CD14-positive monocyte (primary cell): ENCODE data around the gene TIGIT. TPM values are rescaled to one million over a fixed set of nuclear protein-coding genes. Genes with fewer than 3 reads are reported as not detected.

Source experiments
- DNase-seq, 3 donors: peaks; one replicate each; pipeline ENCODE4 v3.0.0-alpha.2; 2011 to 2022
- H2AFZ ChIP-seq: 2 replicates; pipeline ENCODE4 v1.6.0; 2012; ENCODE audit warnings: mild to moderate bottlenecking, low read depth, low read length, inconsistent platforms; ENCODE audit not compliant: insufficient read depth, poor library complexity, severe bottlenecking
- H3K27ac ChIP-seq, 2 donors: 1 replicate in 1 of 2; 2 replicates in 1 of 2; pipeline ENCODE4 v1.5.1; 2012 to 2013; ENCODE audit warnings: low read length in 2 of 2, control low read depth in 1 of 2, inconsistent platforms in 1 of 2, low read depth in 1 of 2, mild to moderate bottlenecking in 1 of 2
- H3K27me3 ChIP-seq, 2 donors: one replicate each; pipeline versions ENCODE4 v1.6.0 to v1.6.1; 2011 to 2013; ENCODE audit warnings: low read length in 2 of 2; ENCODE audit not compliant: control insufficient read depth in 2 of 2, insufficient read depth in 2 of 2
- H3K36me3 ChIP-seq, 2 donors: replicated peaks in 1 of 2; 1 replicate in 1 of 2; 2 replicates in 1 of 2; pipeline versions ENCODE4 v1.5.1 to v1.6.1; 2012 to 2013; ENCODE audit warnings: low read length in 2 of 2, control low read depth in 1 of 2, inconsistent platforms in 1 of 2, mild to moderate bottlenecking in 1 of 2; ENCODE audit not compliant: insufficient read depth in 2 of 2, control insufficient read depth in 1 of 2
- H3K4me1 ChIP-seq, 2 donors: 1 replicate in 1 of 2; 2 replicates in 1 of 2; pipeline versions ENCODE4 v1.5.1 to v1.6.1; 2012 to 2013; ENCODE audit warnings: low read length in 2 of 2, control low read depth in 1 of 2, inconsistent platforms in 1 of 2, mild to moderate bottlenecking in 1 of 2, moderate library complexity in 1 of 2; ENCODE audit not compliant: insufficient read depth in 2 of 2, control insufficient read depth in 1 of 2
- H3K4me2 ChIP-seq: replicated peaks from 2 replicates; pipeline ENCODE3; 2012; ENCODE audit warnings: low read length, moderate library complexity, mild to moderate bottlenecking; ENCODE audit not compliant: poor library complexity, severe bottlenecking; ENCODE audit errors: extremely low read depth
- H3K4me3 ChIP-seq, 3 experiments: fragments of 200-600 bp in 1 of 3; sonication (generic) in 1 of 3; replicated peaks in 1 of 3; 1 replicate in 2 of 3; 2 replicates in 1 of 3; pipeline ENCODE4 v1.5.1; 2011 to 2013; ENCODE audit warnings: low read length in 3 of 3, mild to moderate bottlenecking in 3 of 3, control low read depth in 2 of 3, low read depth in 2 of 3, inconsistent platforms in 1 of 3, moderate library complexity in 1 of 3
- H3K79me2 ChIP-seq: 2 replicates; pipeline ENCODE4 v1.6.0; 2012; ENCODE audit warnings: mild to moderate bottlenecking, control low read depth, inconsistent platforms, low read length, moderate library complexity; ENCODE audit not compliant: insufficient read depth
- H3K9ac ChIP-seq: 2 replicates; pipeline ENCODE4 v1.6.0; 2017; ENCODE audit warnings: low read length, mild to moderate bottlenecking; ENCODE audit not compliant: insufficient read depth, poor library complexity, severe bottlenecking
- H3K9me3 ChIP-seq, 2 donors: replicated peaks in 1 of 2; 1 replicate in 1 of 2; 2 replicates in 1 of 2; pipeline versions ENCODE4 v1.5.1 to v1.6.1; 2012 to 2013; ENCODE audit warnings: low read length in 2 of 2, control low read depth in 1 of 2; ENCODE audit not compliant: control insufficient read depth in 1 of 2, insufficient read depth in 1 of 2
- H4K20me1 ChIP-seq: 2 replicates; pipeline ENCODE4 v1.6.0; 2012; ENCODE audit warnings: mild to moderate bottlenecking, low read length, control low read depth, moderate library complexity; ENCODE audit not compliant: insufficient read depth
- H3K27ac Mint-ChIP-seq, 7 donors: one replicate each; pipeline ENCODE4 v1.8.0; 2020; ENCODE audit warnings: mild to moderate bottlenecking in 7 of 7, mixed read lengths in 7 of 7, moderate library complexity in 6 of 7, inconsistent platforms in 2 of 7
- H3K27me3 Mint-ChIP-seq, 3 donors: one replicate each; pipeline ENCODE4 v1.8.0; 2021 to 2022; ENCODE audit warnings: low read depth in 3 of 3, mild to moderate bottlenecking in 3 of 3, mixed read lengths in 3 of 3, moderate library complexity in 3 of 3, inconsistent platforms in 1 of 3
- H3K36me3 Mint-ChIP-seq, 2 donors: one replicate each; pipeline ENCODE4 v1.8.0; 2020; ENCODE audit warnings: mixed read lengths in 2 of 2, inconsistent platforms in 1 of 2, mild to moderate bottlenecking in 1 of 2
- H3K4me1 Mint-ChIP-seq: one replicate; pipeline ENCODE4 v1.8.0; 2020; ENCODE audit warnings: mild to moderate bottlenecking, mixed read lengths
- H3K4me3 Mint-ChIP-seq, 2 donors: one replicate each; pipeline ENCODE4 v1.8.0; 2020; ENCODE audit warnings: mild to moderate bottlenecking in 2 of 2, mixed read lengths in 2 of 2, moderate library complexity in 1 of 2
- H3K9me3 Mint-ChIP-seq, 7 donors: one replicate each; pipeline ENCODE4 v1.8.0; 2020 to 2022; ENCODE audit warnings: mixed read lengths in 7 of 7, mild to moderate bottlenecking in 6 of 7, moderate library complexity in 6 of 7, inconsistent platforms in 2 of 7
- WGBS: methylation state at CpG from one replicate; pipeline ENCODE4 v1.1.5; 2013; ENCODE audit warnings: missing lambda C conversion rate; ENCODE audit not compliant: insufficient coverage; 5-methylcytosine and 5-hydroxymethylcytosine counted together
- intact Hi-C, 2 donors: fragments of 100-400 bp; cut with micrococcal nuclease; formaldehyde crosslinking; loops; one replicate each; pipeline versions ENCODE4 v1.15.0 to v1.15.1; 2023
- polyA minus RNA-seq: library from RNA; depleted of rRNA, polyadenylated mRNA; stranded (reverse); fragments of >200 nt; gene quantifications from 2 replicates; pipeline ENCODE4 v1.2.3, GENCODE V29; 2012
- polyA plus RNA-seq, 3 donors: library from polyadenylated mRNA; depleted of rRNA in 1 of 3; unstranded in 2 of 3; stranded (reverse) in 1 of 3; fragments of 300-500 nt in 2 of 3; fragments of >200 nt in 1 of 3; fragmentation: Illumina TruSeq in 2 of 3; gene quantifications; 1 replicate in 2 of 3; 2 replicates in 1 of 3; pipeline ENCODE4 v1.2.3, GENCODE V29; 2012 to 2021
- total RNA-seq, 12 experiments: library from RNA in 1 of 12; stranded (reverse) in 1 of 12; fragments of 120-200 nt in 1 of 12; gene quantifications; one replicate each; pipeline ENCODE4 v1.2.4 and lab custom pipeline; 2013 to 2026; ENCODE audit warnings: mixed read lengths in 6 of 12, inconsistent platforms in 1 of 12
- TF ChIP-seq, protein P1 (sequence below): fragments of 200-600 bp; IDR thresholded peaks from one replicate; pipeline ENCODE4 v1.8.0; 2022; ENCODE audit warnings: antibody characterized with exemption, mild to moderate bottlenecking

TIGIT gene
- total RNA-seq (2013) = 0.15 TPM
- polyA plus RNA-seq (under 1 TPM in 2 of 3 donors, not detected in 1; 0.28 to 0.49 TPM), polyA minus RNA-seq (not detected in 2 replicates), total RNA-seq (lab: John Stamatoyannopoulos, UW) (0 to 3.9 (median 0.12) reads per million in 11 experiments)

DNA sequence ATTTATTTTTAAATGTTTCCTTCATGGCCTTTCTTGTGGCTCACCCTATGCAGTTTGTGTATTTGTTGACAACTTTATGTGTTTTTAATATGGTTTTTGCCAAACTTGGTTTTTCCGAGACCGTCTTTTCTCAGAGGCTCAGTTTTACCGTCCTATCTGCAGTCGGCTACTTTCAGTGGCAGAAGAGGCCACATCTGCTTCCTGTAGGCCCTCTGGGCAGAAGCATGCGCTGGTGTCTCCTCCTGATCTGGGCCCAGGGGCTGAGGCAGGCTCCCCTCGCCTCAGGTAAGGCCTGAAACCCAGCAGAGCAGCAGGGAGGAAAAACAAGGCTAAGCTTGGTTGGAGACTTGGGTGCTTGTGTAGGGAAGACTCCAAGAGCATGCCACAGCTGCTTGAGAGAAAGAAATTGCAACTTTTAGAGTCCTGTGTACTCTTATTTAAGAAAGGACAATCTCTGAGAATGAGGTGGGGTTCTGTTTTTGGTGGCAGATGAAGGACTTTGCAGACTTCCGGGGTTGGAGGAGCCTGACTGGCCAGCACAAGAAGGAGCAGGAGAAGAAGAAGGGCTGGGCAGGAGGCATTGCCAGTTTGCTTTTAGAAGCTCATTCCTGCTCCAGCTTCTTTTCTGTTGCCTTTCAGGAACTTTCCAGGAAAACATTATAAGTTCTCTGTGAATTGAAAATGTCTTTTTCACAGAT, at the start of gene TIGIT:
TSS of gene TIGIT (plus strand) at position 191 of the 698 bp plus-strand sequence. CDS start at position 225, 34 bp downstream.
- 88% methylated on average over 7 of the region's 7 CpGs for WGBS
- H3K27ac Mint-ChIP-seq = peak within 1 kb of the TSS in 2 of 7 donors; percentile 32 to 33
- H4K20me1 ChIP-seq = no peaks in the 10 kb centered on the region
- peaks cover 0 to 4% (median 2%) of the 10 kb centered on the region in 3 donors for H3K27me3 Mint-ChIP-seq
- H3K79me2 ChIP-seq = no peaks in the 10 kb centered on the region
- H3K36me3 ChIP-seq = no peaks in the 10 kb centered on the region
- peaks cover 10 to 11% of the 10 kb centered on the region in 2 donors for H3K4me1 ChIP-seq
- no peaks in the 10 kb centered on the region for H3K9me3 Mint-ChIP-seq
- peaks cover 14% of the 10 kb centered on the region for H3K4me1 Mint-ChIP-seq
- H3K27ac ChIP-seq = no peak within 1 kb of the TSS
- no peaks in the 10 kb centered on the region for H3K27me3 ChIP-seq
- intact Hi-C loops = no loop called here
- H3K9ac ChIP-seq = no peak within 1 kb of the TSS
- no peaks in the 10 kb centered on the region for H3K9me3 ChIP-seq
- TF ChIP-seq, protein P1, sequence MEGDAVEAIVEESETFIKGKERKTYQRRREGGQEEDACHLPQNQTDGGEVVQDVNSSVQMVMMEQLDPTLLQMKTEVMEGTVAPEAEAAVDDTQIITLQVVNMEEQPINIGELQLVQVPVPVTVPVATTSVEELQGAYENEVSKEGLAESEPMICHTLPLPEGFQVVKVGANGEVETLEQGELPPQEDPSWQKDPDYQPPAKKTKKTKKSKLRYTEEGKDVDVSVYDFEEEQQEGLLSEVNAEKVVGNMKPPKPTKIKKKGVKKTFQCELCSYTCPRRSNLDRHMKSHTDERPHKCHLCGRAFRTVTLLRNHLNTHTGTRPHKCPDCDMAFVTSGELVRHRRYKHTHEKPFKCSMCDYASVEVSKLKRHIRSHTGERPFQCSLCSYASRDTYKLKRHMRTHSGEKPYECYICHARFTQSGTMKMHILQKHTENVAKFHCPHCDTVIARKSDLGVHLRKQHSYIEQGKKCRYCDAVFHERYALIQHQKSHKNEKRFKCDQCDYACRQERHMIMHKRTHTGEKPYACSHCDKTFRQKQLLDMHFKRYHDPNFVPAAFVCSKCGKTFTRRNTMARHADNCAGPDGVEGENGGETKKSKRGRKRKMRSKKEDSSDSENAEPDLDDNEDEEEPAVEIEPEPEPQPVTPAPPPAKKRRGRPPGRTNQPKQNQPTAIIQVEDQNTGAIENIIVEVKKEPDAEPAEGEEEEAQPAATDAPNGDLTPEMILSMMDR = no peak
- no peak within 1 kb of the TSS for H2AFZ ChIP-seq
- no peak within 1 kb of the TSS for H3K4me2 ChIP-seq
- no peak within 1 kb of the TSS for H3K4me3 Mint-ChIP-seq
- no peaks in the 10 kb centered on the region for H3K36me3 Mint-ChIP-seq
- no peak for DNase-seq
- no peak within 1 kb of the TSS for H3K4me3 ChIP-seq

DNA sequence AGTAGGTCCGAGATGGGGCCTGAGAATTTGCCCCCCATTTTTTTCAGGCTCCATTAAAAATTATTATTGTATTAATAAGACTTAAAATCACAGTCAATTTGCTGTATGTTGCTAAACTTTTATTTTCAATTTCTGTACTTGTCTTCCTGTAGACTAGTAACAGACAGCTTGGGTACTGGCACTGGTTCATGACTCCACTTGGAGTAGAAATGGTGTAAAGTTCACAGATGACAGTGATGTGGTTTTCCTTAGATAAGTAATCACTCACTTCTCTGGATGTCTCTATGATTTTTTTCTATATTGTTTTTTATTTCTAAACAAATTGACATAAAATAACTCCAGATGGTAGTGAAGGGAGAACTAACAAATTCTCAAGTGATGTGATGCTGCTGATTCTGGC, 40.9 kb upstream of the TIGIT start:
- intact Hi-C loops = no loop called here
- Histone ChIP-seq H3K79me2 (no peaks in the 10 kb centered on the region), H4K20me1 (no peaks in the 10 kb centered on the region), H3K36me3 (no peaks in the 10 kb centered on the region), H2AFZ (no peak overlapping the region), H3K27me3 (no peaks in the 10 kb centered on the region), H3K4me1 (no peaks in the 10 kb centered on the region), H3K27ac (no peak overlapping the region), H3K9ac (no peak overlapping the region), H3K9me3 (no peaks in the 10 kb centered on the region), H3K4me3 (no peak overlapping the region), H3K4me2 (no peak overlapping the region)
- no peaks in the 10 kb centered on the region for H3K36me3 Mint-ChIP-seq
- no CpG with 5 or more reads among the region's 1 CpG for WGBS
- no peak overlapping the region for H3K27ac Mint-ChIP-seq
- H3K4me1 Mint-ChIP-seq = no peaks in the 10 kb centered on the region
- peaks cover 0 to 7% (median 0%) of the 10 kb centered on the region in 3 donors for H3K27me3 Mint-ChIP-seq
- no peak for DNase-seq
- no peak overlapping the region for H3K4me3 Mint-ChIP-seq
- TF ChIP-seq, protein P1 = no peak
- peaks cover 0 to 5% (median 2%) of the 10 kb centered on the region in 7 donors for H3K9me3 Mint-ChIP-seq
